GM20000 (cell line): ENCODE data around the gene S100A8.

Experiments used
- DNase-seq: peaks from one replicate; pipeline ENCODE4 v3.0.0; 2012; ENCODE audit warnings: low spot score
- TF ChIP-seq, protein P1 (sequence below): IDR thresholded peaks from 2 replicates; pipeline ENCODE4 v1.5.1; 2012; ENCODE audit warnings: mild to moderate bottlenecking, control low read depth; ENCODE audit errors: extremely low read depth, missing control alignments

Gene S100A8

DNA sequence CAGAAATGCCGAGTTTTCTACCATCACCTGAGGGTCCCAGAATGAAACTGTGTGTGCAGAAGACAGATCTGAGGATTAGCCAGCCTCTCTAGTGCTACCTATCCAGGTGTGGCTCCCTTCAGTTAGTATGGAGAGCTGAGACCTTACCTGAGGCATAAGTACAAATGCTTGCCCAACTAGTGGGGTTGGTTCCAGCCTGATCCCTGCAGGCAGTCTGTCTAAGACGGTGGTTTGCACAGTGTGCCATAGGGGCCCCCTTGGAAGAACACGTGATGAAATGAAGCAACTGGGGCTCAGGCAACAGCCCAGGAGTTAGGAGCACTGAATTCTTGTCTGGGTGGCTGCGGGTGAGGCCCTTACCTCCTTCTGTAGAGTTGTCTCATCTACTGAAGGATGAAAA is 41.1 kb upstream of the S100A8 start:
- DNase-seq = no peak
- TF ChIP-seq, protein P1, sequence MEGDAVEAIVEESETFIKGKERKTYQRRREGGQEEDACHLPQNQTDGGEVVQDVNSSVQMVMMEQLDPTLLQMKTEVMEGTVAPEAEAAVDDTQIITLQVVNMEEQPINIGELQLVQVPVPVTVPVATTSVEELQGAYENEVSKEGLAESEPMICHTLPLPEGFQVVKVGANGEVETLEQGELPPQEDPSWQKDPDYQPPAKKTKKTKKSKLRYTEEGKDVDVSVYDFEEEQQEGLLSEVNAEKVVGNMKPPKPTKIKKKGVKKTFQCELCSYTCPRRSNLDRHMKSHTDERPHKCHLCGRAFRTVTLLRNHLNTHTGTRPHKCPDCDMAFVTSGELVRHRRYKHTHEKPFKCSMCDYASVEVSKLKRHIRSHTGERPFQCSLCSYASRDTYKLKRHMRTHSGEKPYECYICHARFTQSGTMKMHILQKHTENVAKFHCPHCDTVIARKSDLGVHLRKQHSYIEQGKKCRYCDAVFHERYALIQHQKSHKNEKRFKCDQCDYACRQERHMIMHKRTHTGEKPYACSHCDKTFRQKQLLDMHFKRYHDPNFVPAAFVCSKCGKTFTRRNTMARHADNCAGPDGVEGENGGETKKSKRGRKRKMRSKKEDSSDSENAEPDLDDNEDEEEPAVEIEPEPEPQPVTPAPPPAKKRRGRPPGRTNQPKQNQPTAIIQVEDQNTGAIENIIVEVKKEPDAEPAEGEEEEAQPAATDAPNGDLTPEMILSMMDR = no peak

DNA sequence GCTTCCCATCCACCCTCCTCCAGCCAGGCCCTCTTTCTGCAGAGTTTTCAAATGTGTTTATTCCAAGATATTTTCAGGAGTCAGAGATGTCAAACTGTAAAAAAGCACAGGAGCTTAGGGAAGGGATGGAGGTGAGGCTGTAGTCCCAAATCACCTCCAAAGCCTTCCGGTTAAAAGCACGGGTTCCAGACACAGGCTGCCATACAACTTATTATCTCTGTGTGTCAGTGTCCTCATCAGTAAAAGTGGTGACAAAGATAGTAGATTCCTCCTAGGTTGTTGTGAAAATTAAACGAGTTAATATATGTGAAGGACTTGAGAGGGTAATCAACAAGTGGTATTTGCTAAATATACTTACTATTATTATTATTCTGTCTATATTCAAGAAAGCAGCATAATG is 40.6 kb upstream of the S100A8 start:
- DNase-seq = no peak
- TF ChIP-seq, protein P1 = no peak

- TF ChIP-seq, protein P1 = no peak
These were observed 40.1 kb upstream of the S100A8 start for GRCh38 chr1:153431002-153431401.

DNA sequence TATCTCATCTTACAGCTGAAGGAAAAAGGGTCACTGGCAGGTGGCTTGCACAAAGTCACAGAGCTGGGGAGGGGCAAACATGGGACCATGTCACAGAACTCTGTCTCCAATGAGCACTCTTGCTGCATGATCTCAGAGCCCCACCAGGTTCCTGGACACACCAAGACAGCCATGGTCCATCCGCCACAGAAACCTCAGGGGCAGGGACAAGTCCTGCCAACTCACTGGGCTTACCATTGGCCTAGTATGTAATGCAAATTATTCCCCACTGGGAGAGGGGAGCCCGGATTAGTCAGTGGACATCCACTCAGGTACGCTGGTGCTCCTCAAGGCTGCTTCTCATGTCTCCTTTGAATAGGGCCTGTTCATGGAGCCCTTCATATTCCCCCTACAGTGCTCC is 39.7 kb upstream of the S100A8 start:
- TF ChIP-seq, protein P1 = no peak
- no peak for DNase-seq

More at GRCh38 chr1:153431002-153431401, 40.1 kb upstream of the S100A8 start:
- DNase-seq = no peak

DNA sequence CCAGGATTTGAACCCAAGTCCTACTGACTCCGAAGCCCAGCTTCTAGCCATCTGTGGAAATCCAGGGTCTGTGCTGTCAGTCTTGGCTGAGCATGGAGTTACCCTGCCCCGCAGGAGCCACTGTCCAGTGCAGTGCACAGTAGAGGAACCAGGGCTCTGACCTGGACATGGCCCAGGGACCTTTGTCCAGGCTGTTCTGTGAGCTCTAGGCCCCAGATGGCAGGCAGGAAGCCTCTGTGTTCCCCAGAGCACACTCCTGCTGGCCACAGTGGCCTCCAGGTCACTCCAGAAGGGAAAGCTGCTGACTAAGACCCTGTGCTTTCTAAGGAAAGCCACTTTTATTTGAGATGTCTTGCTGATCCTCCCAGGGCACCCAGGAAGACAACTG is 39.3 kb upstream of the S100A8 start:
- TF ChIP-seq, protein P1 = no peak

GRCh38 chr1:153429266-153430165 is 38.6 kb upstream of the S100A8 start:
- TF ChIP-seq, protein P1 = no peak
- no peak for DNase-seq

More for the DNA sequence above, 39.3 kb upstream of the S100A8 start:
- no peak for DNase-seq

GRCh38 chr1:153428791-153429190 is 37.9 kb upstream of the S100A8 start:
- no peak for DNase-seq
- TF ChIP-seq, protein P1 = no peak
